VCaP (cell line): Measurements from ENCODE around the gene KLF4.

ENCODE experiments used
- H3K27ac ChIP-seq: fragments of 450-650 bp; 2 replicates; pipeline ENCODE4 v1.5.1; 2017
- TF ChIP-seq, protein P1 (sequence below): fragments of 450-650 bp; conservative IDR thresholded peaks from 2 replicates; pipeline ENCODE4 v1.5.1; 2017; ENCODE audit warnings: mild to moderate bottlenecking, moderate library complexity

Gene KLF4

DNA sequence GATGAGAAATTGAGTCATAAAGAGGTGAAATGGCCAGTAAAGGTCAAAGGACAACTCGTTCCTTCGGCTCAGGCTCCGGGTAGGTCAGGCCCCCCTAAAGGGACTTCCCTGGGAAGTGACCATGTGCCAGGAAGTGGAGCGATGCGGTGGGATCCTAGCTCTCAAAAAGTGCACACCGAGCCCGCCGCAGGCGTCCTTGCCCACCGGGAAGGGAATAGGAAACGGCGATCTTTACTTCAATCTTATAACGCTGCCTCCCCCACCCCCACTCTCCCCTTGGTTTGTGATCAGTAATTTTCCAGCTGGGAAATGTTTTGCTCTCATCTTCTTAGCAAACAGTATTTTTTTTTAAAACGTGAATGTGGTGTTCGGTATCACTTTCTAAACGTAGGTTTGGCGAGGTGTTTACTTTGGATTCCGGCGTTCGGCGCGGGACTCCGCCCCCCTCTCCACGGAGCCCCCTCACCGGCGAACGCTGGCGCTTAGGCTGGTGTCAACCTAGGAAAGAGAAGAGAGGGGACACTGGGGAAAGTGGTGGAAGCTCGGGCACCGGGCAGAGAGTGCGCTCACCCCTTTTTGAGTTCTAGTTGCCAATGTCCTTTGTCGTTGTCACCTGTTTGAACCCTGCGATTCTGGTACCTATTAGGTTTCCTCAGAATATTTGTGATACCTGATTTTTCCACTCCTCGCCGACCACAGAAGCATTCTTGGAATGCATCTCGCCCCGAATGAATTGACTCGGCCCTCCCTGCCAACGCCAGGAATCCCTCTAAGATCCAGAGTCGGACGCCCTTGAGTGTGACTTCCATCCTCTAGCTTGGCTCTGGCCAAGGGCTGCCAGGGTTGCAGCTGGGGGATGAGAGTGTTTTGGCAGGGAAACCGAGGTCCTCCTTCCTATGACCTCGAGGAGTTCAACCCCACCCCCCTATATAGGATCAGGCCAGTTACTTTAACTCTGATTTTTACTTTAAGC, 1.8 kb upstream of the KLF4 start:
- H3K27ac ChIP-seq, result peak overlapping the region; percentile 57
- TF ChIP-seq, protein P1, sequence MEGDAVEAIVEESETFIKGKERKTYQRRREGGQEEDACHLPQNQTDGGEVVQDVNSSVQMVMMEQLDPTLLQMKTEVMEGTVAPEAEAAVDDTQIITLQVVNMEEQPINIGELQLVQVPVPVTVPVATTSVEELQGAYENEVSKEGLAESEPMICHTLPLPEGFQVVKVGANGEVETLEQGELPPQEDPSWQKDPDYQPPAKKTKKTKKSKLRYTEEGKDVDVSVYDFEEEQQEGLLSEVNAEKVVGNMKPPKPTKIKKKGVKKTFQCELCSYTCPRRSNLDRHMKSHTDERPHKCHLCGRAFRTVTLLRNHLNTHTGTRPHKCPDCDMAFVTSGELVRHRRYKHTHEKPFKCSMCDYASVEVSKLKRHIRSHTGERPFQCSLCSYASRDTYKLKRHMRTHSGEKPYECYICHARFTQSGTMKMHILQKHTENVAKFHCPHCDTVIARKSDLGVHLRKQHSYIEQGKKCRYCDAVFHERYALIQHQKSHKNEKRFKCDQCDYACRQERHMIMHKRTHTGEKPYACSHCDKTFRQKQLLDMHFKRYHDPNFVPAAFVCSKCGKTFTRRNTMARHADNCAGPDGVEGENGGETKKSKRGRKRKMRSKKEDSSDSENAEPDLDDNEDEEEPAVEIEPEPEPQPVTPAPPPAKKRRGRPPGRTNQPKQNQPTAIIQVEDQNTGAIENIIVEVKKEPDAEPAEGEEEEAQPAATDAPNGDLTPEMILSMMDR, result no peak

GRCh38 chr9:107490606-107490970, 1.0 kb upstream of the KLF4 start:
- peak overlapping the region; percentile 79 for H3K27ac ChIP-seq

DNA sequence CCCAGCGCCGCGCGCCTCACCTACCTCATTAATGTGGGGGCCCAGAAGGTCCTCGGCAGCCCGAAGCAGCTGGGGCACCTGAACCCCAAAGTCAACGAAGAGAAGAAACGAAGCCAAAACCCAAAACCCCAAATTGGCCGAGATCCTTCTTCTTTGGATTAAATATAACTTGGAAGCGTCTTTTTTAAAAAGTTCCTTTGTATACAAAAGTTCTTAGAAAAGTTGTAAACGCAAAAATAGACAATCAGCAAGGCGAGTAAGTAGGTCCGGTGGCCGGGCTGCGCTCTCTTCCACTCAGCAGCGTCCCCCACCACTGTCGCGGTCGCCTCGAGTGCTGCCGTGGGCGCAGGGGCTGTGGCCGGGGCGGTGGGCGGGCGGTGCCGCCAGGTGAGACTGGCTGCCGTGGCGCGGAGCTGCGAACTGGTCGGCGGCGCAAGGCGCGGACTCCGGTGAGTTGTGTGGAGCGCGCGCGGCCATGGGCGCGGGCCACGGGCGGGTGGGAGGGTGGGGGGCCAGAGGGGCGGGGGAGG, 360 bp downstream of the KLF4 start:
- TF ChIP-seq, protein P1, result no peak
- peak overlapping the region; percentile 79 for H3K27ac ChIP-seq

- TF ChIP-seq, protein P1, result peak; percentile 17; the same call in 1 of the 2 replicates
- H3K27ac ChIP-seq, result peak overlapping the region; percentile 79
Measured at GRCh38 chr9:107488375-107489143, 1.0 kb downstream of the KLF4 start.

DNA sequence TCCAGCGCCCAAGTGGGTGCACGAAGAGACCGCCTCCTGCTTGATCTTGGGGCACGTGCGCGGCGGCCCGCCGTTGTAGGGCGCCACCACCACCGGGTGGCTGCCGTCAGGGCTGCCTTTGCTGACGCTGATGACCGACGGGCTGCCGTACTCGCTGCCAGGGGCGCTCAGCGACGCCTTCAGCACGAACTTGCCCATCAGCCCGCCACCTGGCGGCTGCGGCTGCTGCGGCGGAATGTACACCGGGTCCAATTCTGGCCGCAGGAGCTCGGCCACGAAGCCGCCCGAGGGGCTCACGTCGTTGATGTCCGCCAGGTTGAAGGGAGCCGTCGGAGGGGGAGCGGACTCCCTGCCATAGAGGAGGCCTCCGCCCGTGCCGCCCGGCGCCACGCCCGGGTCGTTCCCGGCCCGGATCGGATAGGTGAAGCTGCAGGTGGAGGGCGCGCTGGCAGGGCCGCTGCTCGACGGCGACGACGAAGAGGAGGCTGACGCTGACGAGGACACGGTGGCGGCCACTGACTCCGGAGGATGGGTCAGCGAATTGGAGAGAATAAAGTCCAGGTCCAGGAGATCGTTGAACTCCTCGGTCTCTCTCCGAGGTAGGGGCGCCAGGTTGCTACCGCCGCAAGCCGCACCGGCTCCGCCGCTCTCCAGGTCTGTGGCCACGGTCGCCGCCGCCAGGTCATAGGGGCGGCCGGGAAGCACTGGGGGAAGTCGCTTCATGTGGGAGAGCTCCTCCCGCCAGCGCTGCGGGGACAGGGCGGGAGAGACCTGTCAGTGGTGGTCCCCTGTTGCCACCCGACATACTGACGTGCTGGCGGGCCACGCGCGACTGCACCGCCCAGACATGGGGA, 1.8 kb downstream of the KLF4 start:
- peak overlapping the region; percentile 79 for H3K27ac ChIP-seq
- TF ChIP-seq, protein P1, result peak; percentile 95

DNA sequence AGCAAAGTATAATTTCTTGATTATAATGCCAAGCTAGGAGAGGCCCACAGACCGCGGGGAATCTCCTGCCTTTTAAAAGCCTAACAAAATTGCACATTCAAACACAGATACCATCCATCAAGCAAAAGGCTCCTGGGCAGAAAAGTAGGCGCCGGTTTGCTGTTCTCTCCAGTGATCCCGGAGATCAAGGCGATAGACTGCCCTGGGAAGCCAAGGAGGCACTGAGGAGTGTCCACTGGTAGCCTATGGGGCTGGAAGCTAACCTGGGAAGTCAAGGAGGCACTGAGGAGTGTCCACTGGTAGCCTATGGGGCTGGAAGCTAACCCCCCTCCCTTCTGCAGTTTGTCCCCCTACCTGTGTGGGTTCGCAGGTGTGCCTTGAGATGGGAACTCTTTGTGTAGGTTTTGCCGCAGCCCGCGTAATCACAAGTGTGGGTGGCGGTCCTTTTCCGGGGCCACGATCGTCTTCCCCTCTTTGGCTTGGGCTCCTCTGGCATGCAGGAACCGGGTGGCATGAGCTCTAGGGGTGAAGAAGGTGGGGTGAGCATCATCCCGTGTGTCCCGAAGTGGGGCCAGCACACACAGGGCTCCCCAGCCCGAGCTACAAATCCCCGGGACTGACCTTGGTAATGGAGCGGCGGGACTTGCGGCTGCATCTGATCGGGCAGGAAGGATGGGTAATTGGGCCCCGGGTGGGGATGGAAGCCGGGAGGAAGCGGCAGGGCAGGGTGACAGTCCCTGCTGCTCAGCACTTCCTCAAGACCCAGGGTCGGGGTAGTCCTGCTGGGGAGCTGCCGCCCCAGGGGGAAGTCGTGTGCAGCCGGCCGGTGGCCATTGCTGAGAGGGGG, 2.7 kb downstream of the KLF4 start:
- TF ChIP-seq, protein P1, result no peak
- H3K27ac ChIP-seq, result peak overlapping the region; percentile 79; the same call in 1 of the 2 replicates
